ENCODE measurements around the gene DTHD1. TPM values are rescaled to one million over a fixed set of nuclear protein-coding genes. Genes with fewer than 3 reads are reported as not detected.

The DTHD1 gene
- total RNA-seq, 1 experiment from 2014 or later, result not detected

GRCh38 chr4:36322921-36323354 is 41.5 kb downstream of the DTHD1 start:
- Histone ChIP-seq H3K4me2 (ENCODE audit: low read length) (no peak overlapping the region), H3K9me2 (ENCODE audit: insufficient read depth) (no peaks in the 10 kb centered on the region), H3K9ac (ENCODE audit: low read length) (no peak overlapping the region), H3K79me2 (ENCODE audit: insufficient read depth, low read length) (no peaks in the 10 kb centered on the region), H2AFZ (ENCODE audit: low read depth, low read length, poor library complexity, severe bottlenecking) (no peak overlapping the region), H3K27ac (ENCODE audit: low read depth, low read length) (no peak overlapping the region), H3K4me1 (ENCODE audit: control insufficient read depth in 1 of 2, insufficient read depth in 2 of 2, low read length in 2 of 2) (no peaks in the 10 kb centered on the region), H4K20me1 (ENCODE audit: insufficient read depth) (no peaks in the 10 kb centered on the region), H3K36me3 (ENCODE audit: control insufficient read depth in 1 of 2, insufficient read depth in 2 of 2, low read length in 2 of 2) (no peaks in the 10 kb centered on the region), H3K9me3 (ENCODE audit: control insufficient read depth in 1 of 2, insufficient read depth in 1 of 2, low read depth in 1 of 2, low read length in 2 of 2) (no peaks in the 10 kb centered on the region), H3K27me3 (ENCODE audit: insufficient read depth, low read length) (no peaks in the 10 kb centered on the region), H3K4me3 (replicated peaks in 1 of 2; ENCODE audit: low read depth in 1 of 2, low read length in 2 of 2) (no peak overlapping the region)
- BruUV-seq (replicated peaks), result no TSS peak
- ChIA-PET CTCF (no interaction called here), POLR2A (no interaction called here), RAD21 (ENCODE audit: low non-redundant PET in 1 of 2, low total read pairs in 2 of 2, uncharacterized antibody in 2 of 2, unreplicated experiment in 2 of 2) (no interaction called here)
- no peak for TF ChIP-seq EZH2 (IDR thresholded peaks at IDR 0.05)
- TF ChIP-seq, protein P1, sequence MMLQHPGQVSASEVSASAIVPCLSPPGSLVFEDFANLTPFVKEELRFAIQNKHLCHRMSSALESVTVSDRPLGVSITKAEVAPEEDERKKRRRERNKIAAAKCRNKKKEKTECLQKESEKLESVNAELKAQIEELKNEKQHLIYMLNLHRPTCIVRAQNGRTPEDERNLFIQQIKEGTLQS (IDR thresholded peaks at IDR 0.05), result no peak
- no peak for TF ChIP-seq MAX (IDR thresholded peaks at IDR 0.05)
- no peak for TF ChIP-seq SP1 (IDR thresholded peaks at IDR 0.05; ENCODE audit: low read depth)
- TF ChIP-seq EGR1 (IDR thresholded peaks at IDR 0.05; ENCODE audit: low read depth), result no peak
- no peak for TF ChIP-seq YY1 (IDR thresholded peaks at IDR 0.05; ENCODE audit: extremely low read depth, insufficient replicate concordance, low read depth, low read length)
- no peak for TF ChIP-seq CBX3 (IDR thresholded peaks at IDR 0.05; ENCODE audit: low read depth)
- no peak for TF ChIP-seq ZFX (IDR thresholded peaks at IDR 0.05)
- no peak for TF ChIP-seq ZBTB33 (IDR thresholded peaks at IDR 0.05; ENCODE audit: extremely low read depth, insufficient replicate concordance, low read length)
- TF ChIP-seq POLR2AphosphoS5 (IDR thresholded peaks at IDR 0.05; ENCODE audit: low read depth, low read length), result no peak
- TF ChIP-seq TCF7L2 (IDR thresholded peaks at IDR 0.05; ENCODE audit: borderline replicate concordance, extremely low read depth, insufficient read depth, insufficient read length), result no peak
- no peak for TF ChIP-seq SRF (IDR thresholded peaks at IDR 0.05; ENCODE audit: low read depth)
- TF ChIP-seq ELF1 (IDR thresholded peaks at IDR 0.05; ENCODE audit: borderline replicate concordance, low read depth), result no peak
- DNase-seq (ENCODE audit: low read depth, low spot score) (no peak), ATAC-seq (no peak)
- intact Hi-C loops (cut with micrococcal nuclease), result no loop called here

All from HCT116 (cell line).